ENCODE results near the gene MARCHF10. TPM values are rescaled to one million over a fixed set of nuclear protein-coding genes. Genes with fewer than 3 reads are reported as not detected.
A peak's percentile ranks its signal among the peaks of the same experiment; 100 is the strongest.

MARCHF10 gene
- total RNA-seq, 1 donor from 2014 or later: not detected

DNA sequence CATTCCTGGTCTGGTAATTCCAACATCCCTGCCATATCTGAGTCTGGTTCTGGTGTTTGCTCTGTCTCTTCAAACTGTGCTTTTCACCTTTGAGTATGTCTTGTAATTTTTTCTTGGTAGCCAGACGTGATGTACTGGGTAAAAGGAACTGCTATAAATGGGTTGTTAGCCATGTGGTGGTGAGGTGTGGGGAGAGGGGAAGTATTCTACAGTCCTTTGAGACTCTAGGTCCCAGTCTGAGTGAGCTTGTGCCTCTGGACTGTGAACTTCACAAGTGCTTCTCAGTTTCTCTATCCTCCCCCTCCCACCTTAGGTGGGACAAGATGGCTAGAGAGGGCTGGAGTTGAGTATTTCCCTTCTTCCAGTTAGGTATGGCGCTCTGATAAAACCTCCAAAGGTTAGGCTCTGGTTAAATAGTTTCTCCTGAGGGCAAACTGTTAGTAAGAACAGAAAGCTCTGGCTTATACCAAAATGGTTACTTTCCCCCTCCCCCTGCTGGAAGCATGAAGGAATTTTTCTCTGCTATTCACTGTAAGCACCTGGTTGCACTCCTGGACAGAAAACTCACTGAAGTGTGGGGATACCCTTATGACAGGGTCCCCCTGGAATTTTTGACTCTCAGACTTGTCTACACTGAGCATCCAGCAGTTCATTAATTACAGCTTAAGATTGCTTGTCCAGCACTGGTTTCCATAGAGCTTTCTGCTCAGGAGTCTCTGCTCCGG lies 87.8 kb downstream of the MARCHF10 start:
- DNase-seq (ENCODE audit: low spot score) (no peak), ATAC-seq (no peak)

DNA sequence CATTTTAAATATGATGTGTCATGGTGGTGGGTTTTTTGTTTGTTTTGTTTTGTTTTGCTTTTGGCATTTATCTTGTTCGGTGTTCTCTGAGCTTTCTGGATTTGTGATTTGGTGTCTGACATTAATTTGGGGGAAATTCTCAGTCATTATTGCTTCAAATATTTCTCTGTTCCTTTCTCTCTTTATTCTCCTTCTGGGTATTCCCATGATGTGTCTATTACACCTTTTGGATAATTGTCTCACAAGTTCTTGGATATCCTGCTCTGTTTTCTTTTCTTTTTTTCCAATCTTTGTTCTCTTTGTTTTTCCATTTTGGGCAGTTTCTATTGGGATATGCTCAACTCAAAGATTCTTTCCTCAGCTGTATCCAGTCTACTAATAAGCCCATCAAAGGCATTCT lies 88.5 kb downstream of the MARCHF10 start:
- ATAC-seq: no peak
- no peak for DNase-seq (ENCODE audit: low spot score)

DNA sequence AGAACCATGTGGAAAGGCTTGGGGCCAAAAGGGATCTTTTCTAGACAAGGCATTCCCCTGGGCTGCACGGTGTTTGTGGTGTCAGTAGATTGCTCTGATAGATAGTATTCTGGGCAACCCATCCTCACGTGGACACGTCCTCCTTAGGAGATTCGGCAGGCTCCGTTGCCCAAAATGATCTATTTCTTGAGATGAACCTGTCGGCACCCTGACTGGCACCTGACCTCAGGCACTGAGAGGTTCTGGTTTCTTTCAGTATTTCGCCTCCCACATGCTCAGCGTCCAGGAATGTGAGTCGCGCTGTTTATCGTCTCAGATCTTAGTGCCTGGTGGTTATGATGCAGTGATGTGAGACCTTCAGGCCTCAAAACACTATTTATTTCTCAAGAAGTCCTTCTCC lies 89.7 kb downstream of the MARCHF10 start:
- no peak for ATAC-seq
- DNase-seq (ENCODE audit: low spot score): no peak

DNA sequence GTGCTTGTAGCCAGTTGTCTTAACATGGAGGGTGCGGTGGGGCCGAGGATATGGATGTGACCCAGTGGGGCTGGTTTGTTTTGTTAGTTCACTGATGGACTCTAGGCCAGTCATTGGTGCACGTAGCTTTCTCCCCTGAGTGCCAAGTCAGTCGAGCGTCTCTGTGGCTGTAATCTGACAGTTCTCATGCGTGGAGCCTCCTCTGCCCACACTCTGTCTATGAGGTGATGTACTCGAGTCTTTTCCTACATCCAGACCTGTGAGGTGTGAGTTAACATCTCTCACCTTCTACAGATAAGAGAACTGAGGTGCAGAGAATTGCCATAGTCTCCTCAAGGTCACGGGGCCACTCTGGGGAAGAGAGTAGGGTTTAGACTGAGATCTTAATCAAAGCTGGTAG lies 90.2 kb downstream of the MARCHF10 start:
- DNase-seq (ENCODE audit: low spot score) (no peak), ATAC-seq (no peak)

DNA sequence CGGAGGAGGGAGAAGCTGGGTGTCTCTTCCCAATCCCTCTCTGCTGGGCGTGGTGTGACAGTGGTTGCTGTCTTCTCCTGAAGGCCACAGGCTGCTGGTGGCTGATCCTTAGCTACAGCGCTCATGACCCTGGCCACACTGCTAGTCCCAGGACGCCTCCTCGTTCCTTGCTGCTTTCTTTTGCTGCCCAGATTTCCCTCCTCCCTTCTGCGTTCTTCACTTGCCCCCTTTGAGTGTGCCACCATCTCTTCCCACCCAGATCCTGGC lies 90.6 kb downstream of the MARCHF10 start:
- no peak for DNase-seq (ENCODE audit: low spot score)
- ATAC-seq: no peak

DNA sequence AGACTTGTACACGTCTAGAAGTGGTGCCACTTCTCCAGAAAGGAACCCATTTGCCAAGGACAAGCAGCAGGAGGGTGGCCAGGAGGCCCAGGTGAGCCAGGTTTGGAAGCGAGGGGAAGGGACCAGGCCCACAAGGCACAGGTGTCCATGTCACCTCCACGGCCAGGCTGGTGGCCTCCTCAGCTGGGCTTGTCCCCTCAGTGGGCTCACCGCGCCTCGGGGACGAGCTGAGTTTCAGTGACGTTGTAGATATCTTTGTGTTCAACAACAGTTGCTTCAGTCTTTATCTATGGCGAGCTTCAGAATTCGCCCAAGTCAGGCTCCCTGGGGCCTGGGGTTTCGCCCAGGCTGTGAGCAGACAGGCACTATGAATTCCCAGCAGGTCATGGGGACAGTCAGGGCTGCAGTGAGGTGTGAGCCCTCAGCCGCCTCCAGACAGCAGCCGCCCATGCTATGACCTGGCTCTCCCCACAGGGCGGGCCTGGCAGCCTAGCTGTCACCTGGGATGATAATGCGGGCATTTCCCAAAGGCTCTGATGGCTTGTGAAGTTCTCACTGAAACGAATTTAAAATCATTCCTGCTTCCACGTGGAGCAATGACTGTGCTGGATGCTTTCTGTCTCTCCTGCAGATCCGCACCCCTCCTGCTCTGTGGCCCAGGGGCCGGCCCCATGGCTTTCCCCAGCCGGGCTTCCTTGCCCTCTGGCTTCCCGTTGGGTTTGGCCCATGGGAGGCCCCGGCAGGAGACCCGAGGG lies 91.1 kb downstream of the MARCHF10 start:
- ATAC-seq (no peak), DNase-seq (ENCODE audit: low spot score) (no peak)

DNA sequence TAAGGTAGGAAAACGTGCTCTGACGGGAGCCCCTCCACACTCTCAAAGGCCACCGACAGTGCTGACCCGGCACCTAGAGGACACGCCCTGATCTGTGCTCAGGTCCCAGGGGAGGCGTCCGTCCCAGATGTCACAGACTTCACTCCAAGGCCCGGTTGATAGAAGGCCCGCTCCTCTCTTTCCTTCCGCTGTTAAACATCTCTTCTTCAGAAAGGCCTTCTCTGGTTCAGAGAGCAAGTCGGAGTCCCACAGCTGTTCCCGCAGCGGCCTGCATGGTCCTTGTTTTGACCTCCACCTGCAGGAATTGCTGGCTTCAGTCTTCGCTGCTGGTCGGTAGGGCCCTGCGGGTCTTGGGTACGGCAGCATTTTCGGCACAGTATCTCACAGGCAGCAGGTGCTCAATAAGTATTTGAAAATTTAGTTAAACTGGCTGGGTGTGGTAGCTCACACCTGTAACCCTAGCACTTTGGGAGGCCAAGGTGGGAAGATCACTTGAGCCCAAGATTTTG lies 92.2 kb downstream of the MARCHF10 start:
- ATAC-seq (no peak), DNase-seq (ENCODE audit: low spot score) (no peak)

DNA sequence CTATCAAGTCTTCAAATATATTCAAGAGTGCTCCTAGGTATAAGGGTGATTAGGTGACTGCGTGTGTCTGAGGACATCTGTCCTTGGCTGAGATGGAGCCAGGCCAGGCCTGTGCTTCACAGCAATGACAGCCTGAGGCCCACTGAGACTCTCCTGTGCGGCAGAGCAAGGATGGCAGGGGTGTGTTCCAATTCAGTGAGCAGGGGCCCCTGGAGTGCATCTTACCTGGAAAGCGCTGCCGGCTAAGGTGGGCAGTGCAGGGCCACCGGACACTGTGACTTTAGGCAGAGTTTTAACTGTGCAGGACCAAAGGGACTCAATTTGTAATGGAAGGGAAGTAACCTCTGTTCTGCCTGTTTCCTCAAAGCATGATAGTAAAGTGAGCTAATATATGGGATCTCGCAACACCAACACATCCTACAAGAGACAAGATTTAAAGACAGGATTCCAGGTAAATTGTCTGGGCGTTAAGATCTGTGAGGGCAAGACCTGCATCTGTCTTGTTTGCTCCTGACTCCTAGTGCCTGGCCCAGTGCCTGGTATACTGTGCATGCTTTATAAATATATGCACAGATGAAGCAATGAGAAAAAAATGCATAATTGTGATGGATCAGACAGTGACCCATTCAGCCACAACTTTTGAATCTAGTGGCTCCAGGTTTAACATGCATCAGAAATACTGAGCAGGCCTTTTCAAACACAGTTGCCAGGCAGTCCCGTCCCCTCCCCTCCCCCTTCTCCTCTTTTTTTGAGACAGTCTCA lies 93.9 kb downstream of the MARCHF10 start:
- no peak for ATAC-seq
- DNase-seq (ENCODE audit: low spot score): no peak

DNA sequence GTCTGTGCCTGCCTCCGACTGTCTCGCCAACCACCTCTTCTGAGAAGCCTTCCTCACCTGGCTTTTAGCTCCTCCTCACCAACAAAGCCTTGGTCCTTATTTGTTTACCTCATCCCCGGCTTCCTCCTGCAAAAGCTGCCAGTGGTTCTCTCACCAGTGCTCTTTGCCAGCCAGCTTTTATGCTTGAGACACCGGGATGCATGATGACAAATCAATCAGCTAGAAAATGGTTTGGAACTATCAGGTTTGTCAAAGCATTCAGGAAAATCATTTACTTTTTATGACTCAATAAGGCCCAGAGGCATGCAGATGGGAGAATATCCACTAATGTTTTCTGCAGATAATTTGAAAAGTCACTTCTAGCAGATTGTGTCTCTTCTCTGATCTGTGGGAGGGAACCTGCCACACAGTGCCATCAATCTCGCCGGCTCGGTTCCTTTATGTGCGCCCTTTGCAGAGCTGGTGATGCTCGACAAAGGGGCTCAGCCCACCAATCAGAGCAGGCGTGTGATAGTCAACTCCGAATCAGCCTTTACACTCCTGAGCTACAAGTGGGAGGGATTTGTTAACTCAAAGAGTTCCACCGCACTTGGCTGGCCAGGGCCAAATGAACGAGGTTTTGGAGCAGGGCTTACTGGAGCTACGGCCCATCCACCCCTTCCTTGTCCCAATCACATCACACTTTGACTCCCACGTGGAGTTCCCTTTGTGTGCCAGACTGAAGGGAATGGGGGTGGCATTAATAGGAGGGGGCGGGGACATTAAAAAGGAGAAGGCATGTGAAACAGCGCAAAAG lies 94.8 kb downstream of the MARCHF10 start:
- no peak for DNase-seq (ENCODE audit: low spot score)
- ATAC-seq: no peak

DNA sequence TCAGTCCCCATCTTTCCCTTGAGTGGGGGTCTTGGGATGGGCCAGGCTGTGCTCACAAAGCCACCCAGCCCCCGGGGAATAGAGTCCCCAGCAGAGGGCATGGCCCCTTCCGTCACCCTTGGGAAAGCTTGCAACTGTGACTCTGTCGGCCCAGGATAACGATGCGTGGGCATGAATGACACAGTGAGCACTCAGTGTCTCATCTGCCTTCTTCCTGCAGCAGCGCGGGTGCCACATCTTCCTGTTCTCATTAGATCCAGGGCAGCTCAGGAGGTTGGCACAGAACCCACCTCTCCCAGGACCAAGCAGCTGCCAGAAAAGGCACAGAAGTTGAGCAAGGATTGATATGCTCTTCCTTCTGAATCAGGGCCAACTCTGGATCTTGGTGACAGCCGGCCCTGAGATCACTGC lies 95.9 kb downstream of the MARCHF10 start:
- DNase-seq (ENCODE audit: low spot score) (no peak), ATAC-seq (no peak)

DNA sequence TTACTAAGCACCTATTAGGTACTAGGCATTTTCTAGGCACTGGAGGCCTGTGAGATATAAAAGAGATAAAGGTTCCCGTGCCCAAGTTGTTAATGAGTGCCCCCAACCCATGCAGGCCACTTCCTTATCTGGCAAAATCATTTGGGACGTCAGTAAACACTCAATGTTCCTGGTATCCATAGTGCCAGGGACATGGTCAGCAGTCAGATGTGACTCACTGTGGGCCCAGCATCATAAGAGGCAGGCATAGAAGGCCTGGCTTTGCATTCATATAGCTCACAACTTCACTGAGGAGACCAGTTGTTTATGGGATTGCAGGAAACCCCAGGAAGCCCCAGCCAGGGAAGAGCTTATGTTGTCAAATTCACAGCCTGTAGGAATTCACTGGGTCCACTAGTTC lies 99.5 kb downstream of the MARCHF10 start:
- DNase-seq (ENCODE audit: low spot score): no peak
- no peak for ATAC-seq

DNA sequence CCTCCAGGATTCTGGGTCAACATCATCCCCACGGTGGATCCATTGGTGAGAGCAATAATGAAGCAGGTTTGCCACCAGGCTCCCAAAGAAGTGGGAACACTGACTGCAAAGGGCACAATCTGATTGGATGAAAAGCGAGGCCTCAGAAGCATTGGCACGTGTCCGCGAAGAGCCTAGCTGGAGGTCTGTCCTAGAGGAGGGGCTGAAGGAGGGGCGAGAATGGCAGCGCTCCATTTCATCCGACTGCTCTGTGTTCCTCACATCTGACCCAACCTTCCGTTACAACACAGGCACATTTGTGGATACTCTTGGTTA lies 100.7 kb downstream of the MARCHF10 start:
- DNase-seq (ENCODE audit: low spot score) (no peak), ATAC-seq (no peak)

DNA sequence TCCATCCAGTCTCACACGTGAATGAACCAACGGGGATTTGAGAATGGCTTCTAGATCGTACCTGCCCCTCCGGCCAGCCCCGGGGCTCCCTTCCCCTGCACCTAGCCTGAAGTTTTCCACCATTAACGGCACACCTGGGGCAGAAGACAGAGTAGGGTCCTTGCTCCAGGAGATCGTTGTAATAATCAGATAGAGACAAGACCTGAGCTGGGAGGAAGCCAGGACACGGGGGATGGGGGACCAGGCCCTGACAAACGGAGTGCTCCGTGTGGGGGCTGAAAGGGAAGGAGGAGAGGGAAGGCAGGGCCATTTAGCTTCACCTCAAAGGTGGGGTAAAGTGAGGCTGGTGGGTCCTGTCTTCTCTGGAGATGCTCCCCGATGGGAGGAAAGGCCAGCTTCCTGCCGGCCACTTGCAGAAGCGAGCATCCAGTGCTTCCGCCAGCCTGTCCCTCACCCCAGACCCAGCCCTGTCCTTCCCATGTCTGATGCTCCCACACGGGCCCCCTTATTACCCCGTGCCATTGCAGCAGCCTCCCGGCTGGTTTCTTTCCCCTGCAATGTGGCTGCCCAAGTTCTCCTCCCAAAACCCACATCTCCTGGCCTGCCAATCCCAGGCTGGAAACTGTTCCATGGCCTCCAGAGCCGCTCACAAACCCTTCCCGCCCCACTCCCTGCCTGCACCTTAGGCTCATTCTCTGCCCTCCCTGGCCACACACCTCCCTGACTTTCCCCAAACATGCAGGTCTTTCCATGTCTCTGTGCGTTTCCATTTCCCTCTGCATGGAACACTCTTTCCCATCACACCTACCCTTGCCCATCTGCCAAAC lies 101.3 kb downstream of the MARCHF10 start:
- DNase-seq (ENCODE audit: low spot score): no peak
- no peak for ATAC-seq

DNA sequence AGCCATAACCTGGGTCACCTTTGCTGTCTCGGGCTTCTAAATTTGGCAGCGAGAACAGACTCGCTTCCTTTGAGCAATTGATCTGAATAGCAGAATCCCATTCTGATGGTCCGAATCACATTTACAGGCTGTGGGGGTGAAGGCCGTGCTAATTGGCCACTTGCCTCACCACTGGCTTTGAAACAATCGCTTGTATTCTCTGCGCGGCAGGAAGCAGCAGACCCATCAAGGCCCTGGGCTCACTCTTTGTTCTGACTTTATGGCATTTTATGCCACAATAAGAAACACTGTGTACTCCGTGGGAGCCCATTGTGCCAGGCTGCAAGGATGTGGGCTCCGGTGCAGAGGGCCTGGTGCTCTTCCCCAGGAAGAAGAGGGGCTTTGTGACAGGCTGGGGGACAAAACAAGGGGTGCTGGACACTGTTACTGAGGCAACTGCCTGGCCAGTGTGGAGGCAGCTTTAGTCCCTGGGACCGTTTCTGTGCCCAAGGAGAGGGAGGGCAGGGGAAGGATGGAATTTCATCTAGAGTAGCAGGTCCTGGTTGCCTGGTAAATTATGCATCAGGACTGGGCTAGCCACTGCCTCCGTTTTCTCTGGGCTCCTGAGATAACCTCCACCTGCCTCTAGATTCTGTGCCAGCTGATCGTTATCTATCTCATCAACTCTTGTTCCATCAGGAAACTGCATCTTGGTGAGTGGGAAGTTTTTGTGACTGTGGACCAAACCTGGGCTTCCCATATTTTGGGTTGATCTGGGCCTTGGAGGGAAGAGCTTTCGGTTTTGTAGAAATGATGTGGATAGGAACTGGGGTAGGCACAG lies 102.1 kb downstream of the MARCHF10 start:
- DNase-seq (ENCODE audit: low spot score) (no peak), ATAC-seq (no peak)

DNA sequence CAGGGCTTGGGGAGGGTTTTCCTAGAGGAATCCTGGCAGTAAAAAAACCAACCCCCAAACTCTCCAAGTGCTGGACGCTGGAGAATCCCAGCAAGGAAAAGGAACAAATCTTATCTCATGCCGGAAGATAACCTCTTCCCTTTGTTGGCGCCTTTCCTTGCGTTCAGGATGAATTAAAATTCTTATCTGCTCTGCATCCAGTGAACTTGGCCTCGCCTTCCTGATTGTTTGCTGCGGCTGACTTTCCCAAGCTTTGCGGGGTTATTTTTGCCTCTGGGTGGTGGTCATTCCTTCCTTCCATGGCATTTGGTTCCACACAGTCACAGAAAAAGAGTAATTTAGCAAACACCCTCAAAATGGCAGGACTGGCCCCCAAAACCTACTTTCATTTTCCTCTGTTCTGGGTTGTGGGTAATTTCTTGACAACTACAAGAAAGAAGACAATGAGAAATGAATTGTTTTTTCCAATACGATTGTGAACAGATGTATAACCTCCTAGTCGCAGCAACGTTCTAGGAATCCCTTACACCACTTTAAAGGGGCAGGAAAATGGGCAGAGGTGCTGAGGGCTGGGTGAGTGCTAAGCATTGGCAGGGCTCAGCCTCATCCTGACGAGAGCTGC lies 102.8 kb downstream of the MARCHF10 start:
- DNase-seq (ENCODE audit: low spot score): no peak

DNA sequence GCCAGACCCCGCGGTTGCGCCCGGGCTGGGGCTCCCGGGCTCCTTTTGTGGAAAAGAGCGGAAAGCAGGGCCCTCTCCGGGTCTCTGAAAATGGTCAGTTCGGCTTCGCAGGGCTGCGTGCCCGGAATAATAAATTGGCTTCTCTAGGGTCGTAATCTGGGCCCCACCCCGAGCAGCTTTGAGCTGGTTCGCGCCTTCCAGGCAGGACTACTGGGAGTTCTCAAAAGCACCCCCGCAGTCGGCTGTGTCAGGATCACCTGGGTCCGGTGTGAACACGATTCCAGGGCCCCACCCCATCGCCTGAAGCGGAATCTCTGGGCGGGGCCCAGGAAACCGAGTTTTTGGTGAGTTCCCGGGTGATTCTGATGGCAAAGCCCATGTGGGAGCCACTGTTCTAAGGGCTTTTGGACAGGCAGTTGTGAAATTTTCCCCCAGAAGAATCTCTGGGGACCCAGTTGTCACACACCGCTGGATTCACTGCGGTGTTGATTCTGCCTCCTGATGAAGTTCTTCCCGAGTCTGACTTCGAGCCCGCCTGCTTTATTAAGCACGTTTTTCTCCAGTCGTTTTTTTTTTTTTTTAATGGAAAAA lies 103.6 kb downstream of the MARCHF10 start:
- ATAC-seq: no peak

More for the DNA sequence above, 102.8 kb downstream of the MARCHF10 start:
- no peak for ATAC-seq

DNA sequence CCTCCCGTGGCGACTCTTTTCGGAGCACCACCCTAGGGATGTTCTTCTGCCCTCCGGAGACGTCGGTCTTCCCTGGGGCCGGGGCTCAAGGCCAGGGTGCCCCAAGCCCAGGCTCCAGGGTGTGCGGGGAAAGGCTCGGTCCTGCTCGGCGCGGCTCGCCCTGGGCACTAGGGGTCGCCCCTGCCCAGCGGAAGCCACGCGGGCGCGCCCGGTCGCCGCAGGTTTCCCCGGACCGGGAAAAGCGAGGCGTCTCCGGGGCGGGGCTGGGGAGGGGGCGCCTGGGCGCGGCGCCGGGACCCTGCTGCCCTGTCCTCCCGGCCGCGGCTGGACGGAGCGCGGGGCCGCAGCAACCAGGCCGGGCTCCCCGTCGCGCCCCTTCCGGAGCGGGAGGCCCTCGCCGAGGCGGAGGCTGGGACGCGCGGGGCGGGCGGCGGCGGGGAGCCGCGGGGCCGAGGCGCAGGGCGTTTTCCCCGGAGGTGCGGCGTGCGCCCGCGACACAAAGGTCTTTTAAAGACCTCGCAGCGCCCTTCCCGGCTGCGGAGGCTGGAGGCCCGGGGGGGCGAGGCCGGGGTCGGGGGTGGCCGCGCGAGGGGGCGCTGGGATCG lies 104.2 kb downstream of the MARCHF10 start:
- ATAC-seq: peak; percentile 96

More for the DNA sequence above, 103.6 kb downstream of the MARCHF10 start:
- DNase-seq (ENCODE audit: low spot score): no peak

DNA sequence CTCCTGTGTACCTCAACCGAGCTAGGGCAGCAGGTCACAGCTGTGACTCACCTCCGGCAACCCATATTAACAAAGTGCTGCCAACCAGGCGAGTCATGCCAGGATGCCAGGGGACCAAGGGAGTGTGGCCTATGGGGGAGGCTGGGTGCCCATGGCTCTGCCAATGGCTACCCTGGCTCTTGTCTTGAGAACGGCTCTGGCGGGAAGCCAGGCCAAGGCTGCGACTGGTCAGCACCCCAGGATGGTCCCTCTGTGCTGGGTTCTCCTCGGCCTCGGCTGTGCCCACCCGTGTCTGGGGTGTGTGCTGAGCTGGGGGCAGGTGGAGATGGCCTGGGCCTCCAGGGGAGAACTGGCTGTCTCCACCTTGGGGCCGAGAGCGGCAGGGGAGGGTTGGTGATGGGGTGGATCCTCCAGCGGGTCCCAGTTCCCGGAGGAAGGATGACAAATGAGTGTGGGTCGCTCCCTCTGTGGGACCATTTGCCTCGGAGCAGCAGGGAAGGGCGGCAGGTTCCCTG lies 104.8 kb downstream of the MARCHF10 start:
- ATAC-seq (peak; percentile 29), DNase-seq (ENCODE audit: low spot score) (no peak)

More for the DNA sequence above, 104.2 kb downstream of the MARCHF10 start:
- peak; percentile 73 for DNase-seq (ENCODE audit: low spot score)

Data from left lobe of liver (tissue), 2 donors.